Right renal pelvis (tissue), 4 donors: ENCODE results near the gene DISP3. TPM values are rescaled to one million over a fixed set of nuclear protein-coding genes. Genes with fewer than 3 reads are reported as not detected.
"Not testable (repeated sequence)": the region's sequence is repeated elsewhere in the genome, so short reads cannot be mapped to it uniquely, and the experiment has no call there.

Experiments
- DNase-seq, 4 donors: peaks; one replicate each; pipeline ENCODE4 v3.0.0-alpha.2; 2013; ENCODE audit warnings: low read depth in 4 of 4, low spot score in 3 of 4, missing footprints in 1 of 4
- polyA plus RNA-seq, 4 donors: library from polyadenylated mRNA; unstranded; fragments of 120-200 nt; gene quantifications; one replicate each; pipeline ENCODE4 v1.2.1, GENCODE V29; 2013; ENCODE audit not compliant: insufficient read length in 4 of 4

The DISP3 gene
- polyA plus RNA-seq, 4 donors: 0.80 to 1.8 (median 1.2) TPM

- DNase-seq: no peak
Measured at GRCh38 chr1:11569551-11569950, 90.6 kb downstream of the DISP3 start.

GRCh38 chr1:11569954-11570353 lies 91.0 kb downstream of the DISP3 start:
- no peak for DNase-seq

- no peak for DNase-seq
Measured at GRCh38 chr1:11570821-11571380, 91.9 kb downstream of the DISP3 start.

GRCh38 chr1:11571906-11572616 lies 93.1 kb downstream of the DISP3 start:
- DNase-seq: no peak

- no peak for DNase-seq
Measured at GRCh38 chr1:11573116-11573692, 94.2 kb downstream of the DISP3 start.

- no peak for DNase-seq
Measured at GRCh38 chr1:11575553-11575952, 96.6 kb downstream of the DISP3 start.

GRCh38 chr1:11576109-11576875 lies 97.3 kb downstream of the DISP3 start:
- DNase-seq: no peak

- DNase-seq: no peak
Measured at GRCh38 chr1:11578004-11578403, 99.0 kb downstream of the DISP3 start.

GRCh38 chr1:11579506-11579905 lies 100.6 kb downstream of the DISP3 start:
- DNase-seq: no peak

- DNase-seq: not testable (repeated sequence)
Measured at GRCh38 chr1:11580049-11580448, 101.1 kb downstream of the DISP3 start.

GRCh38 chr1:11581445-11581991 lies 102.6 kb downstream of the DISP3 start:
- no peak for DNase-seq

- no peak for DNase-seq
Measured at GRCh38 chr1:11585389-11585788, 106.4 kb downstream of the DISP3 start.

Other genes starting within 250 kb of the DISP3 start
- gene MTOR, start 216.6 kb upstream of the DISP3 start, polyA plus RNA-seq: 10 to 100 TPM; 36.7 to 44.1 (median 39.4) TPM
- gene UBIAD1, start 206.0 kb upstream of the DISP3 start, polyA plus RNA-seq: 10 to 100 TPM; 15.1 to 17.6 (median 17.2) TPM
- gene FBXO2, start 175.3 kb downstream of the DISP3 start, polyA plus RNA-seq: 1 to 10 TPM in 3 of 4 donors, under 1 TPM in 1; 0.98 to 2.0 (median 1.1) TPM
- 10 to 100 TPM; 15.5 to 19.6 (median 15.9) TPM for gene FBXO44, start 175.7 kb downstream of the DISP3 start, polyA plus RNA-seq
- 1 to 10 TPM; 3.6 to 7.2 (median 4.7) TPM for gene FBXO6, start 185.0 kb downstream of the DISP3 start, polyA plus RNA-seq
- 10 to 100 TPM; 40.4 to 55.5 (median 45.4) TPM for gene MAD2L2, start 202.0 kb downstream of the DISP3 start, polyA plus RNA-seq
- gene DRAXIN, start 212.6 kb downstream of the DISP3 start, polyA plus RNA-seq: 1 to 10 TPM in 3 of 4 donors, under 1 TPM in 1; 1.00 to 1.3 (median 1.1) TPM